Measurements from ENCODE around the gene PHLPP1. TPM values are rescaled to one million over a fixed set of nuclear protein-coding genes. Genes with fewer than 3 reads are reported as not detected.

The PHLPP1 gene
- total RNA-seq, 4 donors from 2014 or later, result 28.1 to 56.6 (median 37.1) TPM

DNA sequence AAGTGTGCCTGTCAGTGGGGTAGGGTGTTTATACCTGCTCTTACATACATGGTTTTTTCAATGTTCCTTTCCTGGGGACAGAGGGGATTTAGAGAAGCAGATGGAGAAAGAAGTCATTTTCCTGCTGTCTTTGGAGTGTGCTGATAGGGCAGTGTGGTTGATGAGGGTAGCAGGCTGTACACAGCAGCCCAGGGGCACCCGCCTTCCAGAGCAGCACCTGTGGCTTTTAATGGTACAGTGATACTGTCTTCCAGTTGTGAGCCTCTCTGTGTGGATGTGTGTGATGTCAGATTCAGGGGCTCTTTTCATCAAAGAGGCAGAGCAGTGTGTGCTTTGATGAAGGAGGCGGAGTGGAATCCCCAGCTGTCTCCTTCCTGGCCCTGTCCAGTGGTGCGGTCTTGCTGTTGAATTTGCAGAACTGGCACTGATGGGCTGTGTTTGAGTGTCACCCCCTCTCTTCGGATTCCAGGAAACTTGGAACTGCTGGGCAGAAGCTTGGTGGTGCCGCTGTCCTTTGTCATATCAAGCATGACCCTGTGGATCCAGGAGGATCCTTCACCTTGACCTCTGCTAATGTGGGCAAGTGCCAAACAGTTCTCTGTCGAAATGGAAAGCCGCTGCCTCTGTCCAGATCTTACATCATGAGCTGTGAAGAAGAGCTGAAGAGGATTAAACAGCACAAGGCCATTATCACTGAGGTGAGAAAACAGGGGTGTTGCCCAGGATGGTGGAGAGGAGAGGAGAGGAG lies 259.8 kb downstream of the PHLPP1 start:
- no peaks in the 10 kb centered on the region for H3K27me3 ChIP-seq
- H3K9me3 ChIP-seq, result no peaks in the 10 kb centered on the region
- no peak overlapping the region for H3K4me3 ChIP-seq
- WGBS, result 97% methylated on average over 6 of the region's 7 CpGs
- no peaks in the 10 kb centered on the region for H3K4me1 ChIP-seq
- H3K36me3 ChIP-seq, result peaks cover 28% of the 10 kb centered on the region
- TF ChIP-seq POLR2AphosphoS5 (IDR thresholded peaks at IDR 0.05) (no peak), EP300 (IDR thresholded peaks at IDR 0.05) (no peak), POLR2A (IDR thresholded peaks at IDR 0.05) (no peak)
- TF ChIP-seq, protein P1, sequence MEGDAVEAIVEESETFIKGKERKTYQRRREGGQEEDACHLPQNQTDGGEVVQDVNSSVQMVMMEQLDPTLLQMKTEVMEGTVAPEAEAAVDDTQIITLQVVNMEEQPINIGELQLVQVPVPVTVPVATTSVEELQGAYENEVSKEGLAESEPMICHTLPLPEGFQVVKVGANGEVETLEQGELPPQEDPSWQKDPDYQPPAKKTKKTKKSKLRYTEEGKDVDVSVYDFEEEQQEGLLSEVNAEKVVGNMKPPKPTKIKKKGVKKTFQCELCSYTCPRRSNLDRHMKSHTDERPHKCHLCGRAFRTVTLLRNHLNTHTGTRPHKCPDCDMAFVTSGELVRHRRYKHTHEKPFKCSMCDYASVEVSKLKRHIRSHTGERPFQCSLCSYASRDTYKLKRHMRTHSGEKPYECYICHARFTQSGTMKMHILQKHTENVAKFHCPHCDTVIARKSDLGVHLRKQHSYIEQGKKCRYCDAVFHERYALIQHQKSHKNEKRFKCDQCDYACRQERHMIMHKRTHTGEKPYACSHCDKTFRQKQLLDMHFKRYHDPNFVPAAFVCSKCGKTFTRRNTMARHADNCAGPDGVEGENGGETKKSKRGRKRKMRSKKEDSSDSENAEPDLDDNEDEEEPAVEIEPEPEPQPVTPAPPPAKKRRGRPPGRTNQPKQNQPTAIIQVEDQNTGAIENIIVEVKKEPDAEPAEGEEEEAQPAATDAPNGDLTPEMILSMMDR (IDR thresholded peaks at IDR 0.05), result no peak
- no peak overlapping the region for H3K27ac ChIP-seq
- DNase-seq (ENCODE audit: low spot score in 2 of 2), result no peak

DNA sequence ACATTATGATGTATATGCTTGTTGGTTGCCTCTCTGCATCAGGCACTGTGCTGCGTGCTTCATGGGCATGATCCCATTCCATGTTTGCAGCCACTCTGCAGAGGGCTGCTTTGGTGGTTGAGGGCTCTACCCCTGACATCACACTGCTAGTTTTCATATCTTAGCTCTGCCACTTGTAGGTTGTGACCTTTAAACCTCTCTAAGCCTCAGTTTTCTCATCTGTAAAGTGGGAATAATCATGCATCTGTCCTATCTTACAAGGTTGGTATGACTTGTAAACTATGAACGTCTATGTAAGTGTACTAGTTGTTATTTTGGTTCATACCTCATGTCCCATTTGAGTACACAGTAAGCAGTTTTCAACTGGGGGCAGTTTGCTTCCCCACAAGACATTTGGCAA lies 260.4 kb downstream of the PHLPP1 start:
- Histone ChIP-seq H3K9me3 (no peaks in the 10 kb centered on the region), H3K27me3 (no peaks in the 10 kb centered on the region), H3K4me3 (no peak overlapping the region), H3K4me1 (no peaks in the 10 kb centered on the region), H3K36me3 (peaks cover 28% of the 10 kb centered on the region), H3K27ac (no peak overlapping the region)
- TF ChIP-seq POLR2A (IDR thresholded peaks at IDR 0.05), result no peak
- no peak for TF ChIP-seq EP300 (IDR thresholded peaks at IDR 0.05)
- TF ChIP-seq, protein P1 (IDR thresholded peaks at IDR 0.05), result no peak
- TF ChIP-seq POLR2AphosphoS5 (IDR thresholded peaks at IDR 0.05), result no peak
- DNase-seq (ENCODE audit: low spot score in 2 of 2), result no peak
- WGBS, result 91% methylated on average over 2 of the region's 2 CpGs

DNA sequence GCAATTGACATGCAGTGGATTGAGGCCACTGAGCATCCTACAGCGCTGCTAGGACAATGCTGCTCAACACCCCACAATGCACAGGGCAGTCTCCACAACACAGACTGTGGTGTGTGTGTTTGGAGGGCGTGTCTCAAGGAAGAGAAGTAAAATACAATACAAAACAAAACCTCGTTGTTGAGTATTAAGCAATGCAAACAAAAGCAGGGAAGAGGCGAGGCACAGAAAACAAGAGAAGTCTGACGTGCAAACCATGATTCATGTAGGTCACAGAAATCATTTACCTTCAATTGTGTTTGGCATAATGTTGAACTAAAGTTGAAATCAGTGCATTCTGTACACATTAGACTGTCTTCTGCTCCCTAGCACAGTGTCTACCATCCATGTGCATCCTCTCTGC lies 260.9 kb downstream of the PHLPP1 start:
- Histone ChIP-seq H3K36me3 (peaks cover 28% of the 10 kb centered on the region), H3K4me3 (no peak overlapping the region), H3K27me3 (no peaks in the 10 kb centered on the region), H3K4me1 (no peaks in the 10 kb centered on the region), H3K9me3 (no peaks in the 10 kb centered on the region), H3K27ac (no peak overlapping the region)
- DNase-seq (ENCODE audit: low spot score in 2 of 2), result no peak
- WGBS, result 77% methylated on average over 5 of the region's 5 CpGs
- TF ChIP-seq POLR2AphosphoS5 (IDR thresholded peaks at IDR 0.05), result no peak
- no peak for TF ChIP-seq POLR2A (IDR thresholded peaks at IDR 0.05)
- TF ChIP-seq, protein P1 (IDR thresholded peaks at IDR 0.05), result no peak
- TF ChIP-seq EP300 (IDR thresholded peaks at IDR 0.05), result no peak

DNA sequence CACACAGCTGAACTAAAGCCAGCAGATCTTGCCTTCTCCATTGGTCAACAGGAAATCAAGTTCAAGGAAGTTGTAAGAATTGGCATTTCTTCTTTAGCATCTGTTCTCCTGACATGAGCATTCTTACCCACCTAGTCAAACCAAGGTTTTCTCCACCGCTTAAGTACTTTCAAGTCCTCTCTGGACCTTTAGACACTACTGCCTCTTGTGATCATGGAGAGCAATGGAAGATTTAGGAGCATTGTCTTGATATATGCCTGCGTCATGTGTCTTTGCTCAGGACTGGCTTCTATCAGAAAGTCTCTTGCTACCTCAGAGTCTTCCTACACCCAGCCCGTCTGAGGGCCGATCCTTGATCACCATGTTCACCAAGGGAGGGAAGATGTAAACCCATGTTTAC lies 262.2 kb downstream of the PHLPP1 start:
- H3K4me3 ChIP-seq, result no peak overlapping the region
- no peak for TF ChIP-seq EP300 (IDR thresholded peaks at IDR 0.05)
- TF ChIP-seq POLR2A (IDR thresholded peaks at IDR 0.05), result no peak
- TF ChIP-seq POLR2AphosphoS5 (IDR thresholded peaks at IDR 0.05), result no peak
- TF ChIP-seq, protein P1 (IDR thresholded peaks at IDR 0.05), result no peak
- WGBS, result 79% methylated on average over 4 of the region's 4 CpGs

DNA sequence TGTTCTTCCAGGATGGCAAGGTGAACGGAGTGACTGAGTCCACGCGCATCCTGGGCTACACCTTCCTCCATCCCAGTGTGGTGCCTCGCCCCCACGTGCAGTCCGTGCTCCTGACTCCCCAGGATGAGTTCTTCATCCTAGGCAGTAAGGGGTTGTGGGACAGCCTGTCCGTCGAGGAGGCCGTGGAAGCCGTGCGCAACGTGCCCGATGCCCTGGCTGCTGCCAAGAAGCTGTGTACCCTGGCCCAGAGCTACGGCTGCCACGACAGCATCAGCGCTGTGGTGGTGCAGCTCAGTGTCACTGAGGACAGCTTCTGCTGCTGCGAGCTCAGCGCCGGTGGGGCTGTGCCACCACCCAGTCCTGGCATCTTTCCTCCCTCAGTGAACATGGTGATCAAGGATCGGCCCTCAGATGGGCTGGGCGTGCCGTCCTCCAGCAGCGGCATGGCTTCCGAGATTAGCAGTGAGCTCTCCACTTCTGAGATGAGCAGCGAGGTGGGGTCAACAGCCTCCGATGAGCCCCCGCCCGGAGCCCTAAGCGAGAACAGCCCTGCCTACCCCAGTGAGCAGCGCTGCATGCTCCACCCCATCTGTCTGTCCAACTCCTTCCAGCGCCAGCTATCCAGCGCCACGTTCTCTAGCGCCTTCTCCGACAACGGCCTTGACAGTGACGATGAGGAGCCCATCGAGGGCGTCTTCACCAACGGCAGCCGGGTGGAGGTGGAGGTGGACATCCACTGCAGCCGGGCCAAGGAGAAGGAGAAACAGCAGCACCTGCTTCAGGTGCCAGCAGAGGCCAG lies 263.1 kb downstream of the PHLPP1 start:
- no peak for DNase-seq (ENCODE audit: low spot score in 2 of 2)
- TF ChIP-seq EP300 (IDR thresholded peaks at IDR 0.05) (no peak), POLR2AphosphoS5 (IDR thresholded peaks at IDR 0.05) (no peak), POLR2A (IDR thresholded peaks at IDR 0.05) (no peak)
- TF ChIP-seq, protein P1 (IDR thresholded peaks at IDR 0.05), result no peak
- peaks cover 28% of the 10 kb centered on the region for H3K36me3 ChIP-seq
- 97% methylated on average over 28 of the region's 42 CpGs for WGBS
- no peaks in the 10 kb centered on the region for H3K4me1 ChIP-seq
- H3K9me3 ChIP-seq, result no peaks in the 10 kb centered on the region
- H3K27me3 ChIP-seq, result no peaks in the 10 kb centered on the region
- no peak overlapping the region for H3K4me3 ChIP-seq
- H3K27ac ChIP-seq, result no peak overlapping the region

More for the DNA sequence above, 262.2 kb downstream of the PHLPP1 start:
- Histone ChIP-seq H3K4me1 (no peaks in the 10 kb centered on the region), H3K27ac (no peak overlapping the region), H3K27me3 (no peaks in the 10 kb centered on the region), H3K36me3 (peaks cover 28% of the 10 kb centered on the region), H3K9me3 (no peaks in the 10 kb centered on the region)
- no peak for DNase-seq (ENCODE audit: low spot score in 2 of 2)

All from suprapubic skin (tissue), 4 donors.